Neural progenitor cell (in vitro differentiated cells): ENCODE results near the gene TEX19. TPM values are rescaled to one million over a fixed set of nuclear protein-coding genes. Genes with fewer than 3 reads are reported as not detected.
"Not testable (repeated sequence)": the region's sequence is repeated elsewhere in the genome, so short reads cannot be mapped to it uniquely, and the experiment has no call there.

Source experiments
- DNase-seq: peaks from one replicate; pipeline ENCODE4 v3.0.0-alpha.2; 2016; ENCODE audit warnings: low spot score
- H2AFZ ChIP-seq: fragments of 200-600 bp; sonication (generic); replicated peaks from 2 replicates; pipeline ENCODE4 v1.6.1; 2016; ENCODE audit warnings: antibody characterized with exemption
- H3F3A ChIP-seq: fragments of 200-600 bp; sonication (generic); 2 replicates; pipeline ENCODE4 v1.6.1; 2016; ENCODE audit warnings: antibody characterized with exemption, low read depth
- H3K27ac ChIP-seq: fragments of 200-600 bp; sonication (generic); 2 replicates; pipeline ENCODE4 v1.5.1; 2016; ENCODE audit warnings: mild to moderate bottlenecking
- H3K27me3 ChIP-seq: fragments of 200-600 bp; sonication (generic); 2 replicates; pipeline ENCODE4 v1.6.1; 2016; ENCODE audit warnings: mild to moderate bottlenecking, moderate library complexity
- H3K36me3 ChIP-seq: fragments of 200-600 bp; sonication (generic); 2 replicates; pipeline ENCODE4 v1.5.1; 2016
- H3K4me1 ChIP-seq: fragments of 200-600 bp; sonication (generic); 2 replicates; pipeline ENCODE4 v1.6.1; 2016; ENCODE audit warnings: mixed run types
- H3K4me2 ChIP-seq: fragments of 200-600 bp; sonication (generic); 2 replicates; pipeline ENCODE4 v1.6.1; 2016
- H3K4me3 ChIP-seq: fragments of 200-600 bp; sonication (generic); 2 replicates; pipeline ENCODE4 v1.5.1; 2016
- H3K79me2 ChIP-seq: fragments of 200-600 bp; sonication (generic); 2 replicates; pipeline ENCODE4 v1.6.1; 2016; ENCODE audit warnings: low read depth
- H3K9ac ChIP-seq: fragments of 200-600 bp; sonication (generic); 2 replicates; pipeline ENCODE4 v1.6.1; 2016
- H3K9me3 ChIP-seq: fragments of 200-600 bp; sonication (generic); 2 replicates; pipeline ENCODE4 v1.5.1; 2016; ENCODE audit warnings: low read depth
- H4K20me1 ChIP-seq: fragments of 200-600 bp; sonication (generic); 2 replicates; pipeline ENCODE4 v1.6.1; 2016; ENCODE audit warnings: low read depth
- H3K27ac Mint-ChIP-seq: 3 replicates; pipeline ENCODE4 v1.8.0; 2021; ENCODE audit warnings: mixed read lengths
- H3K27me3 Mint-ChIP-seq: 2 replicates; pipeline ENCODE4 v1.8.0; 2022; ENCODE audit warnings: low read depth, mild to moderate bottlenecking, inconsistent platforms, moderate library complexity, mixed read lengths; ENCODE audit not compliant: insufficient read depth
- H3K36me3 Mint-ChIP-seq: 3 replicates; pipeline ENCODE4 v1.8.0; 2021; ENCODE audit warnings: mixed read lengths
- H3K4me1 Mint-ChIP-seq: 3 replicates; pipeline ENCODE4 v1.8.0; 2021; ENCODE audit warnings: mixed read lengths
- H3K4me3 Mint-ChIP-seq: 3 replicates; pipeline ENCODE4 v1.8.0; 2021; ENCODE audit warnings: mild to moderate bottlenecking, moderate library complexity, mixed read lengths
- H3K9me3 Mint-ChIP-seq: 3 replicates; pipeline ENCODE4 v1.8.0; 2020; ENCODE audit warnings: mixed read lengths
- CTCF ChIP-seq: fragments of 200-600 bp; sonication (generic); IDR thresholded peaks from 2 replicates; pipeline ENCODE4 v1.5.1; 2017; ENCODE audit warnings: antibody characterized with exemption, mild to moderate bottlenecking
- EZH2 ChIP-seq: fragments of 200-600 bp; sonication (generic); IDR thresholded peaks from 2 replicates; pipeline ENCODE4 v1.6.1; 2017; ENCODE audit warnings: antibody characterized with exemption, mild to moderate bottlenecking, moderate library complexity
- EZH2phosphoT487 ChIP-seq: fragments of 200-600 bp; sonication (generic); IDR thresholded peaks from 2 replicates; pipeline ENCODE4 v1.6.1; 2017; ENCODE audit warnings: antibody characterized with exemption
- total RNA-seq: library from RNA; depleted of rRNA; stranded (reverse); fragments of >200 nt; gene quantifications from 2 replicates; pipeline ENCODE4 v1.2.3, GENCODE V29; 2015; ENCODE audit warnings: low replicate concordance

Gene TEX19
- total RNA-seq, 1 donor from 2014 or later: not detected

GRCh38 chr17:82411396-82412053, 52.5 kb downstream of the TEX19 start:
- DNase-seq: no peak
- H3K36me3 ChIP-seq: no peaks in the 10 kb centered on the region
- H3K4me3 ChIP-seq: no peak overlapping the region
- H3K27me3 Mint-ChIP-seq: peaks cover 4% of the 10 kb centered on the region
- no peaks in the 10 kb centered on the region for H3K9me3 Mint-ChIP-seq
- H3K4me1 Mint-ChIP-seq: peaks cover 6% of the 10 kb centered on the region
- peaks cover 4% of the 10 kb centered on the region for H3K36me3 Mint-ChIP-seq
- H3K27ac Mint-ChIP-seq: no peak overlapping the region
- TF ChIP-seq EZH2phosphoT487 (no peak), EZH2 (no peak), CTCF (no peak)
- no peaks in the 10 kb centered on the region for H3K79me2 ChIP-seq
- no peak overlapping the region for H3K4me3 Mint-ChIP-seq
- no peaks in the 10 kb centered on the region for H3K4me1 ChIP-seq
- H3K27me3 ChIP-seq: no peaks in the 10 kb centered on the region
- peaks cover 6% of the 10 kb centered on the region for H3F3A ChIP-seq
- H3K9ac ChIP-seq: no peak overlapping the region
- no peak overlapping the region for H2AFZ ChIP-seq
- no peaks in the 10 kb centered on the region for H3K9me3 ChIP-seq
- no peak overlapping the region for H3K4me2 ChIP-seq
- H3K27ac ChIP-seq: no peak overlapping the region
- peaks cover 62% of the 10 kb centered on the region for H4K20me1 ChIP-seq

- H3K4me2 ChIP-seq, H3K4me3 ChIP-seq, H3F3A ChIP-seq, H3K36me3 Mint-ChIP-seq, H3K4me1 ChIP-seq, H2AFZ ChIP-seq, DNase-seq, H3K27ac Mint-ChIP-seq, H3K27me3 Mint-ChIP-seq, H3K4me3 Mint-ChIP-seq, H3K36me3 ChIP-seq, H3K79me2 ChIP-seq, H3K9me3 ChIP-seq, H3K9ac ChIP-seq, H3K4me1 Mint-ChIP-seq, H3K27ac ChIP-seq, H3K27me3 ChIP-seq, H3K9me3 Mint-ChIP-seq: not testable (repeated sequence)
- H4K20me1 ChIP-seq: peaks cover 67% of the 10 kb centered on the region
Observed at GRCh38 chr17:82412081-82412480, 53.0 kb downstream of the TEX19 start.

- Histone ChIP-seq H3K79me2 (peaks cover 4% of the 10 kb centered on the region), H3K36me3 (no peaks in the 10 kb centered on the region), H4K20me1 (peaks cover 75% of the 10 kb centered on the region), H3K9ac (no peak overlapping the region), H2AFZ (no peak overlapping the region), H3K27me3 (peaks cover 5% of the 10 kb centered on the region), H3K4me3 (no peak overlapping the region), H3K27ac (no peak overlapping the region), H3K4me1 (peaks cover 4% of the 10 kb centered on the region), H3K4me2 (no peak overlapping the region), H3K9me3 (no peaks in the 10 kb centered on the region), H3F3A (peaks cover 6% of the 10 kb centered on the region)
- Mint-ChIP-seq H3K27ac (no peak overlapping the region), H3K36me3 (peaks cover 4% of the 10 kb centered on the region), H3K9me3 (no peaks in the 10 kb centered on the region), H3K4me3 (no peak overlapping the region), H3K4me1 (peaks cover 9% of the 10 kb centered on the region), H3K27me3 (peaks cover 4% of the 10 kb centered on the region)
- TF ChIP-seq EZH2phosphoT487 (no peak), CTCF (no peak), EZH2 (no peak)
- DNase-seq: no peak
Observed at GRCh38 chr17:82412535-82413520, 53.8 kb downstream of the TEX19 start.

Other genes with a start within 250 kb of the TEX19 start
- gene CCDC57, start 146.4 kb upstream of the TEX19 start, total RNA-seq: 15.0 and 29.8 TPM in 2 replicates
- gene SLC16A3, start 130.2 kb upstream of the TEX19 start, total RNA-seq: 21.0 and 82.9 TPM in 2 replicates
- 41.5 and 60.7 TPM in 2 replicates for gene CSNK1D, start 85.5 kb upstream of the TEX19 start, total RNA-seq
- 0.62 TPM in 1 of 2 replicates, not detected in the other for gene CD7, start 41.6 kb upstream of the TEX19 start, total RNA-seq
- gene SECTM1, start 25.5 kb upstream of the TEX19 start, total RNA-seq: 0.12 TPM in 1 of 2 replicates, not detected in the other
- gene UTS2R, start 12.5 kb downstream of the TEX19 start, total RNA-seq: 0.46 TPM in 1 of 2 replicates, not detected in the other
- gene HEXD, start 59.1 kb downstream of the TEX19 start, total RNA-seq: 22.3 and 41.8 TPM in 2 replicates
- 26.8 and 34.2 TPM in 2 replicates for gene OGFOD3, start 59.3 kb downstream of the TEX19 start, total RNA-seq
- gene CYBC1, start 91.5 kb downstream of the TEX19 start, total RNA-seq: 75.1 and 87.9 TPM in 2 replicates
- 154 and 166 TPM in 2 replicates for gene NARF, start 99.5 kb downstream of the TEX19 start, total RNA-seq
- gene FOXK2, start 160.5 kb downstream of the TEX19 start, total RNA-seq: 28.1 and 45.9 TPM in 2 replicates